ENCODE data around the gene AKR1A1. TPM values are rescaled to one million over a fixed set of nuclear protein-coding genes. Genes with fewer than 3 reads are reported as not detected.

Gene AKR1A1
- total and polyA plus RNA-seq, 2 donors (not counting 3 experiments of a cell fraction or from before 2014, with no cell fraction given): 172 to 227 TPM

DNA sequence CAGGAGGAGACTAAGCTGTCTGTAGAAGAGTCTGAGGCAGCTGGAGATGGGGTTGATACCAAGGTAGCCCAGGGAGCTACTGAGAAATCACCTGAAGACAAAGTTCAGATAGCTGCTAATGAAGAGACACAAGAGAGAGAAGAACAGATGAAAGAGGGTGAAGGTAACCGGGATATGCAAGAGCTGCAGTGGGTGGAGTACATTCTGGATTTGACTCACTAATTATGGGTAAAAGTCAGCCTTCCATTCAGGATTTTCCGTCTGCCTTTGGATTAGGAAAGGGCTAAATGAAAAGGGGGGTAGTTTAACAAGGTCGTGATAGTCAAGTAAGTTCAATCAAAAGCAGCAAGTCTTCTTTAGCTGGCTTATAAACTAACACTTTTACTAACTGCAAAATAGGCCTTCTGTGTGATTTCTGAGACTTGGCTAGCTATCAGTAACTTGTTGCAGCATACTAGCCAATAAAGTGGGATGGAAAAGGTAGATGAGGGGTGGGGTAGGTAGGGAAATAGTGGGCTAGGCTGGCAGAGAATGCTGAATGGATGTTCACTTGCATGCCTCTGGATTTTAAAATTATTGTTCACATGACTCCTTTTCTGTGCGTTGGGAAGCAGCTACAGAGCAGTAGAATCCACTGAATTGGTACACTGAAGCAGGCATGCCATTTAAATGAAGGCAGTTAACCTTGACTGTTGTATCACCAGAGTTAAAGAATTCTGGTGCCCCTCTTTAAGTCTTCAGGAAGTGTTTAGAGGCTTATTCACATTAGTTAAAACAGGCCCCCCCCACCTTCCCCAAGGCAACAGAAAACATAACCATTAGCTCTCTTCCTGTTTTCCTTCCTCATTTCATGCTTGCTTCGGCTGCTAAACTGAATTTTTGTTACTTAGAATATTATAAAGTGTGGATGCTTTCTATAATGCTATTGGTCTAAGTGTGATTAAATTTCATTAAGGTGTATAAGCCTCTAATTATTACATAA lies 57.8 kb downstream of the AKR1A1 start:
- peak; percentile 63 for FAIRE-seq
- BruUV-seq (replicated peaks): no TSS peak
- dilution Hi-C loops (cut with MboI; ENCODE audit: extremely low pct_ligation_motif_present, low sequenced_read_pairs): no loop called here

DNA sequence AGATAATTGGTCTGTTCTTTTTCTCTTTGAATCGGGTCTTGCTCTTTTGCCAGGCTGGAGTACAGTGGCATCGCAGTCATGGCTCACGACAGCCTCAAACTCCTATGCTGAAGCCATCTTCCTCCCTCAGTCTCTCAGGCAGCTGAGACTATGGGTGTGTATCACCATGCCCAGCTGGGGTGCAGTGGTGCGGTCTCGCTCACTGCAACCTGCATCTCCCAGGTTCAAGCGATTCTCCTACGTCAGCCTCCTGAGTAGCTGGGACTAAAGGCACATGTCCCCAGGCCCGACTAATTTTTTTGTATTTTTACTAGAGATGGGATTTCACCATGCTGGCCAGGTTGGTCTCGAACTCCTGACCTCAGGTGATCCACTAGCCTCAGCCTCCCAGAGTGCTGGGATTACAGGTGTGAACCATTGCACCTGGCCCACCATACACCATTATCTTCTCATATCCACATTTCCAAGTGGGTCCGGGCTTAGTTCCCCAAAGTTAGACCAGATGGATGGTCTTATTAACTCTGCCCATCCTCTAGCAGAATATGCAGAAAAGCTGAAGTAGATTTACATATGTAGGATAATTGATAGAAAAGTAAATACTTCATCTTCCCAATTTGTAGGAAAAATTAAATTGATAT lies 60.1 kb downstream of the AKR1A1 start:
- POLR2A ChIA-PET: no interaction called here
- Histone ChIP-seq H3K9me1 (replicated peaks; ENCODE audit: control insufficient read depth, extremely low read depth, insufficient read depth, low read length) (no peaks in the 10 kb centered on the region), H3K9ac (replicated peaks; ENCODE audit: extremely low read depth, insufficient read depth, low read length) (no peak overlapping the region), H4K20me1 (replicated peaks; ENCODE audit: control insufficient read depth, extremely low read depth, insufficient read depth, low read length) (no peaks in the 10 kb centered on the region), H3K4me1 (ENCODE audit: control insufficient read depth, extremely low read depth, insufficient read depth, low read length) (peaks cover 28% of the 10 kb centered on the region), H3K79me2 (ENCODE audit: control insufficient read depth, insufficient read depth, low read length) (no peaks in the 10 kb centered on the region), H3K4me2 (ENCODE audit: insufficient read depth, low read length) (no peak overlapping the region), H3K27ac (ENCODE audit: insufficient read depth, low read depth, low read length) (no peak overlapping the region), H2AFZ (ENCODE audit: low read depth, low read length) (no peak overlapping the region), H3K4me3 (replicated peaks in 1 of 3; ENCODE audit: insufficient read depth in 1 of 3, low read depth in 1 of 3, low read length in 3 of 3) (no peak overlapping the region), H3K36me3 (ENCODE audit: control insufficient read depth in 2 of 2, extremely low read depth in 1 of 2, insufficient read depth in 2 of 2, low read length in 2 of 2) (peaks cover 8 to 12% of the 10 kb centered on the region in 2 experiments), H3K27me3 (ENCODE audit: control insufficient read depth in 2 of 2, insufficient read depth in 2 of 2, low read length in 2 of 2) (no peaks in the 10 kb centered on the region), H3K9me3 (replicated peaks; ENCODE audit: control insufficient read depth, insufficient read depth, low read length) (no peaks in the 10 kb centered on the region)
- CTCF ChIA-PET: no interaction called here
- intact Hi-C loops (cut with micrococcal nuclease): no loop called here
- no TSS peak for BruUV-seq (replicated peaks)
- dilution Hi-C loops (cut with MboI; ENCODE audit: extremely low pct_ligation_motif_present, low sequenced_read_pairs): no loop called here
- DNase-seq (ENCODE audit: low read depth, low spot score): no peak
- TF ChIP-seq GATA2 (IDR thresholded peaks at IDR 0.05; ENCODE audit: insufficient read depth, insufficient read length, low read depth, low read length) (no peak), JUN (IDR thresholded peaks at IDR 0.05; ENCODE audit: borderline replicate concordance, insufficient read depth, insufficient read length, low read depth) (no peak), EZH2 (IDR thresholded peaks at IDR 0.05; ENCODE audit: borderline replicate concordance, low read depth, low read length, severe bottlenecking) (no peak), POLR2A (IDR thresholded peaks at IDR 0.05; ENCODE audit: low read depth, low read length) (no peak), FOS (IDR thresholded peaks at IDR 0.05; ENCODE audit: borderline replicate concordance, insufficient read depth, low read length) (no peak), MYC (IDR thresholded peaks at IDR 0.05; ENCODE audit: low read depth, low read length) (no peak), POLR2AphosphoS5 (IDR thresholded peaks at IDR 0.05; ENCODE audit: insufficient read depth, low read depth, low read length) (no peak)
- TF ChIP-seq, protein P1, sequence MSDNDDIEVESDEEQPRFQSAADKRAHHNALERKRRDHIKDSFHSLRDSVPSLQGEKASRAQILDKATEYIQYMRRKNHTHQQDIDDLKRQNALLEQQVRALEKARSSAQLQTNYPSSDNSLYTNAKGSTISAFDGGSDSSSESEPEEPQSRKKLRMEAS (IDR thresholded peaks at IDR 0.05; ENCODE audit: insufficient read depth, insufficient read length): no peak
- TF ChIP-seq, protein P2, sequence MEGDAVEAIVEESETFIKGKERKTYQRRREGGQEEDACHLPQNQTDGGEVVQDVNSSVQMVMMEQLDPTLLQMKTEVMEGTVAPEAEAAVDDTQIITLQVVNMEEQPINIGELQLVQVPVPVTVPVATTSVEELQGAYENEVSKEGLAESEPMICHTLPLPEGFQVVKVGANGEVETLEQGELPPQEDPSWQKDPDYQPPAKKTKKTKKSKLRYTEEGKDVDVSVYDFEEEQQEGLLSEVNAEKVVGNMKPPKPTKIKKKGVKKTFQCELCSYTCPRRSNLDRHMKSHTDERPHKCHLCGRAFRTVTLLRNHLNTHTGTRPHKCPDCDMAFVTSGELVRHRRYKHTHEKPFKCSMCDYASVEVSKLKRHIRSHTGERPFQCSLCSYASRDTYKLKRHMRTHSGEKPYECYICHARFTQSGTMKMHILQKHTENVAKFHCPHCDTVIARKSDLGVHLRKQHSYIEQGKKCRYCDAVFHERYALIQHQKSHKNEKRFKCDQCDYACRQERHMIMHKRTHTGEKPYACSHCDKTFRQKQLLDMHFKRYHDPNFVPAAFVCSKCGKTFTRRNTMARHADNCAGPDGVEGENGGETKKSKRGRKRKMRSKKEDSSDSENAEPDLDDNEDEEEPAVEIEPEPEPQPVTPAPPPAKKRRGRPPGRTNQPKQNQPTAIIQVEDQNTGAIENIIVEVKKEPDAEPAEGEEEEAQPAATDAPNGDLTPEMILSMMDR (IDR thresholded peaks at IDR 0.05; ENCODE audit: extremely low read depth in 1 of 2, insufficient read depth in 1 of 2, low read depth in 1 of 2, low read length in 2 of 2): no peak
- FAIRE-seq: no peak

More for the DNA sequence above, 57.8 kb downstream of the AKR1A1 start:
- intact Hi-C loops (cut with micrococcal nuclease): loop anchor here (1.0 to 2.0 kb wide), 2 partner anchors 14 to 24 kb away; partner anchors contain the start of gene NASP
- Histone ChIP-seq H3K4me2 (ENCODE audit: insufficient read depth, low read length) (peak overlapping the region; percentile 67), H3K36me3 (ENCODE audit: control insufficient read depth in 2 of 2, extremely low read depth in 1 of 2, insufficient read depth in 2 of 2, low read length in 2 of 2) (peaks cover 2 to 5% of the 10 kb centered on the region in 2 experiments), H4K20me1 (replicated peaks; ENCODE audit: control insufficient read depth, extremely low read depth, insufficient read depth, low read length) (no peaks in the 10 kb centered on the region), H3K27me3 (ENCODE audit: control insufficient read depth in 2 of 2, insufficient read depth in 2 of 2, low read length in 2 of 2) (no peaks in the 10 kb centered on the region), H3K9me3 (replicated peaks; ENCODE audit: control insufficient read depth, insufficient read depth, low read length) (no peaks in the 10 kb centered on the region), H3K9ac (replicated peaks; ENCODE audit: extremely low read depth, insufficient read depth, low read length) (peak overlapping the region; percentile 60), H3K79me2 (ENCODE audit: control insufficient read depth, insufficient read depth, low read length) (peaks cover 4% of the 10 kb centered on the region), H3K9me1 (replicated peaks; ENCODE audit: control insufficient read depth, extremely low read depth, insufficient read depth, low read length) (no peaks in the 10 kb centered on the region), H3K27ac (ENCODE audit: insufficient read depth, low read depth, low read length) (peak overlapping the region; percentile 52), H3K4me1 (ENCODE audit: control insufficient read depth, extremely low read depth, insufficient read depth, low read length) (peaks cover 28% of the 10 kb centered on the region), H2AFZ (ENCODE audit: low read depth, low read length) (no peak overlapping the region), H3K4me3 (replicated peaks in 1 of 3; ENCODE audit: insufficient read depth in 1 of 3, low read depth in 1 of 3, low read length in 3 of 3) (no peak overlapping the region)
- TF ChIP-seq, protein P1 (IDR thresholded peaks at IDR 0.05; ENCODE audit: insufficient read depth, insufficient read length): no peak
- no peak for TF ChIP-seq POLR2AphosphoS5 (IDR thresholded peaks at IDR 0.05; ENCODE audit: insufficient read depth, low read depth, low read length)
- TF ChIP-seq JUN (IDR thresholded peaks at IDR 0.05; ENCODE audit: borderline replicate concordance, insufficient read depth, insufficient read length, low read depth): peak; percentile 32
- no peak for TF ChIP-seq MYC (IDR thresholded peaks at IDR 0.05; ENCODE audit: low read depth, low read length)
- POLR2A ChIA-PET: interaction anchor here (1.2 to 1.4 kb wide), 2 partner anchors 24 to 86 kb away, joined by 3 to 7 read pairs; partner anchors contain the start of gene PRDX1
- CTCF ChIA-PET: interaction anchor here (1.0 to 1.8 kb wide), 3 partner anchors 24 to 207 kb away, joined by 3 to 6 read pairs (median 3); partner anchors contain the start of gene NASP
- peak; percentile 85 for DNase-seq (ENCODE audit: low read depth, low spot score)

Measured in endothelial cell of umbilical vein (primary cell).